ENCODE results near the gene SLC41A3. TPM values are rescaled to one million over a fixed set of nuclear protein-coding genes. Genes with fewer than 3 reads are reported as not detected.

Gene SLC41A3
- total and polyA plus RNA-seq, 10 of the 15 experiments (the other 5 are each of a cell fraction or from before 2014, with no cell fraction given) = 8.3 to 29.5 (median 16.7) TPM

GRCh38 chr3:126017362-126017761, 66.6 kb downstream of the SLC41A3 start (continued):
- TF ChIP-seq RELB (IDR thresholded peaks at IDR 0.05; ENCODE audit: low read depth) (no peak), ZNF207 (IDR thresholded peaks at IDR 0.05; ENCODE audit: borderline replicate concordance) (no peak)

GRCh38 chr3:126016616-126017015, 67.3 kb downstream of the SLC41A3 start:
- Histone ChIP-seq H3K9me3 (replicated peaks; ENCODE audit: control insufficient read depth, insufficient read depth, low read length) (no peaks in the 10 kb centered on the region), H3K27ac (ENCODE audit: control insufficient read depth, insufficient read depth) (no peak overlapping the region), H3K9ac (ENCODE audit: control insufficient read depth, insufficient read depth, low read length) (no peak overlapping the region), H3K4me1 (ENCODE audit: control insufficient read depth, insufficient read depth, low read length) (no peaks in the 10 kb centered on the region), H3K27me3 (replicated peaks in 1 of 2; ENCODE audit: control insufficient read depth in 2 of 2, insufficient read depth in 2 of 2, low read length in 1 of 2) (no peaks in the 10 kb centered on the region), H2AFZ (ENCODE audit: control insufficient read depth, low read depth, low read length) (no peak overlapping the region), H3K36me3 (ENCODE audit: control insufficient read depth in 2 of 2, insufficient read depth in 2 of 2, low read length in 1 of 2) (no peaks in the 10 kb centered on the region; a peak in 2 of 4 replicates), H4K20me1 (ENCODE audit: control insufficient read depth, insufficient read depth) (no peaks in the 10 kb centered on the region), H3K79me2 (ENCODE audit: control insufficient read depth, insufficient read depth, low read length) (no peaks in the 10 kb centered on the region), H3K4me3 (no peak overlapping the region), H3K4me2 (ENCODE audit: control insufficient read depth, insufficient read depth) (no peak overlapping the region)
- POLR2A ChIA-PET = no interaction called here
- RAD21 ChIA-PET (ENCODE audit: unreplicated experiment) = no interaction called here
- 89% methylated on average over 8 of the region's 8 CpGs for WGBS (ENCODE audit: insufficient coverage, insufficient replicate concordance, low lambda C conversion rate, missing lambda C conversion rate)
- FAIRE-seq = no peak
- DNase-seq (ENCODE audit: low read depth, low spot score) = no peak
- intact Hi-C loops (cut with micrococcal nuclease; ENCODE audit: unreplicated experiment) = no loop called here
- BruUV-seq (replicated peaks) = no TSS peak
- ATAC-seq = no peak
- CTCF ChIA-PET = no interaction called here
- in situ Hi-C loops (cut with MboI) = no loop called here
- SMC1A ChIA-PET (ENCODE audit: uncharacterized antibody, unreplicated experiment) = no interaction called here
- TF ChIP-seq ZNF207 (IDR thresholded peaks at IDR 0.05; ENCODE audit: borderline replicate concordance) = no peak
- no peak for TF ChIP-seq SMAD5 (IDR thresholded peaks at IDR 0.05; ENCODE audit: low read depth)
- TF ChIP-seq MLLT1 (IDR thresholded peaks at IDR 0.05) = no peak
- TF ChIP-seq ATF7 (IDR thresholded peaks at IDR 0.05; ENCODE audit: low read depth) = no peak
- TF ChIP-seq USF2 (IDR thresholded peaks at IDR 0.05; ENCODE audit: borderline replicate concordance, low read depth, low read length) = no peak
- no peak for TF ChIP-seq TARDBP (IDR thresholded peaks at IDR 0.05; ENCODE audit: borderline replicate concordance)
- TF ChIP-seq HDAC2 (IDR thresholded peaks at IDR 0.05) = no peak
- TF ChIP-seq USF1 (IDR thresholded peaks at IDR 0.05; ENCODE audit: borderline replicate concordance, extremely low read length, insufficient read depth, low read depth, low read length) = no peak
- no peak for TF ChIP-seq WRNIP1 (IDR thresholded peaks at IDR 0.05; ENCODE audit: borderline replicate concordance, low read depth, low read length)
- TF ChIP-seq BACH1 (IDR thresholded peaks at IDR 0.05; ENCODE audit: borderline replicate concordance) = no peak
- TF ChIP-seq EZH2 (IDR thresholded peaks at IDR 0.05; ENCODE audit: borderline replicate concordance, control insufficient read depth, low read depth, low read length) = no peak
- TF ChIP-seq SIX5 (IDR thresholded peaks at IDR 0.05; ENCODE audit: low read depth, low read length, severe bottlenecking) = no peak
